Neural progenitor cell (in vitro differentiated cells): ENCODE data around the gene ASPN. TPM values are rescaled to one million over a fixed set of nuclear protein-coding genes. Genes with fewer than 3 reads are reported as not detected.

Experiments used
- DNase-seq: peaks from one replicate; pipeline ENCODE4 v3.0.0-alpha.2; 2016; ENCODE audit warnings: low spot score
- H2AFZ ChIP-seq: fragments of 200-600 bp; sonication (generic); replicated peaks from 2 replicates; pipeline ENCODE4 v1.6.1; 2016; ENCODE audit warnings: antibody characterized with exemption
- H3F3A ChIP-seq: fragments of 200-600 bp; sonication (generic); 2 replicates; pipeline ENCODE4 v1.6.1; 2016; ENCODE audit warnings: antibody characterized with exemption, low read depth
- H3K27ac ChIP-seq: fragments of 200-600 bp; sonication (generic); 2 replicates; pipeline ENCODE4 v1.5.1; 2016; ENCODE audit warnings: mild to moderate bottlenecking
- H3K27me3 ChIP-seq: fragments of 200-600 bp; sonication (generic); 2 replicates; pipeline ENCODE4 v1.6.1; 2016; ENCODE audit warnings: mild to moderate bottlenecking, moderate library complexity
- H3K36me3 ChIP-seq: fragments of 200-600 bp; sonication (generic); 2 replicates; pipeline ENCODE4 v1.5.1; 2016
- H3K4me1 ChIP-seq: fragments of 200-600 bp; sonication (generic); 2 replicates; pipeline ENCODE4 v1.6.1; 2016; ENCODE audit warnings: mixed run types
- H3K4me2 ChIP-seq: fragments of 200-600 bp; sonication (generic); 2 replicates; pipeline ENCODE4 v1.6.1; 2016
- H3K4me3 ChIP-seq: fragments of 200-600 bp; sonication (generic); 2 replicates; pipeline ENCODE4 v1.5.1; 2016
- H3K79me2 ChIP-seq: fragments of 200-600 bp; sonication (generic); 2 replicates; pipeline ENCODE4 v1.6.1; 2016; ENCODE audit warnings: low read depth
- H3K9ac ChIP-seq: fragments of 200-600 bp; sonication (generic); 2 replicates; pipeline ENCODE4 v1.6.1; 2016
- H3K9me3 ChIP-seq: fragments of 200-600 bp; sonication (generic); 2 replicates; pipeline ENCODE4 v1.5.1; 2016; ENCODE audit warnings: low read depth
- H4K20me1 ChIP-seq: fragments of 200-600 bp; sonication (generic); 2 replicates; pipeline ENCODE4 v1.6.1; 2016; ENCODE audit warnings: low read depth
- H3K27ac Mint-ChIP-seq: 3 replicates; pipeline ENCODE4 v1.8.0; 2021; ENCODE audit warnings: mixed read lengths
- H3K27me3 Mint-ChIP-seq: 2 replicates; pipeline ENCODE4 v1.8.0; 2022; ENCODE audit warnings: low read depth, mild to moderate bottlenecking, inconsistent platforms, moderate library complexity, mixed read lengths; ENCODE audit not compliant: insufficient read depth
- H3K36me3 Mint-ChIP-seq: 3 replicates; pipeline ENCODE4 v1.8.0; 2021; ENCODE audit warnings: mixed read lengths
- H3K4me1 Mint-ChIP-seq: 3 replicates; pipeline ENCODE4 v1.8.0; 2021; ENCODE audit warnings: mixed read lengths
- H3K4me3 Mint-ChIP-seq: 3 replicates; pipeline ENCODE4 v1.8.0; 2021; ENCODE audit warnings: mild to moderate bottlenecking, moderate library complexity, mixed read lengths
- H3K9me3 Mint-ChIP-seq: 3 replicates; pipeline ENCODE4 v1.8.0; 2020; ENCODE audit warnings: mixed read lengths
- CTCF ChIP-seq: fragments of 200-600 bp; sonication (generic); IDR thresholded peaks from 2 replicates; pipeline ENCODE4 v1.5.1; 2017; ENCODE audit warnings: antibody characterized with exemption, mild to moderate bottlenecking
- EZH2 ChIP-seq: fragments of 200-600 bp; sonication (generic); IDR thresholded peaks from 2 replicates; pipeline ENCODE4 v1.6.1; 2017; ENCODE audit warnings: antibody characterized with exemption, mild to moderate bottlenecking, moderate library complexity
- EZH2phosphoT487 ChIP-seq: fragments of 200-600 bp; sonication (generic); IDR thresholded peaks from 2 replicates; pipeline ENCODE4 v1.6.1; 2017; ENCODE audit warnings: antibody characterized with exemption
- total RNA-seq: library from RNA; depleted of rRNA; stranded (reverse); fragments of >200 nt; gene quantifications from 2 replicates; pipeline ENCODE4 v1.2.3, GENCODE V29; 2015; ENCODE audit warnings: low replicate concordance

ASPN gene
- total RNA-seq, 1 donor from 2014 or later = not detected

DNA sequence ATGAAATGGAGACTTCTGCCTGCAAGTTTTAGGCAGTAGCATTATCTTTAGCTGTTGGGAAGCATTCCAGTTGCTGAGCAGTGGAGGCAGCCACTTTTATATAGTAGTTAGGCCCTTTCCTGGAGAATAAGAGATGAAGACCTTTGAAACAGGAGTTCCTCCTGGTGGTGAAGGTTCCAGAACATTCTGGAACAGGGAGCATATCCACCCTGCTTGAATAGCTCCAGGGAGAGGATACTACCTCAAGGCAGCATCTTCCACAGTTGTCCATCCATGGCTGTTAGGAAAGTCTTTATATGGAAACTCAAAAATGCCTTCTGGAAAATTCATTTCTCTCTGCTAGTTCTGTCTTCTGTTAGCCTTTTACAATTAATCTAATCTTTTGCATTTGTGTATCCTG, 3.0 kb downstream of the ASPN start:
- Histone ChIP-seq H3K79me2 (no peaks in the 10 kb centered on the region), H3K9ac (no peak overlapping the region), H3F3A (no peaks in the 10 kb centered on the region), H3K27ac (no peak overlapping the region), H4K20me1 (no peaks in the 10 kb centered on the region), H3K36me3 (no peaks in the 10 kb centered on the region), H3K4me1 (no peaks in the 10 kb centered on the region), H2AFZ (no peak overlapping the region), H3K9me3 (peaks cover 3% of the 10 kb centered on the region), H3K27me3 (no peaks in the 10 kb centered on the region), H3K4me2 (no peak overlapping the region), H3K4me3 (no peak overlapping the region)
- Mint-ChIP-seq H3K27ac (no peak overlapping the region), H3K9me3 (no peaks in the 10 kb centered on the region), H3K27me3 (peaks cover 5% of the 10 kb centered on the region), H3K36me3 (no peaks in the 10 kb centered on the region), H3K4me1 (no peaks in the 10 kb centered on the region), H3K4me3 (no peak overlapping the region)
- no peak for TF ChIP-seq EZH2phosphoT487
- TF ChIP-seq CTCF = no peak
- no peak for TF ChIP-seq EZH2
- no peak for DNase-seq

GRCh38 chr9:92478783-92479182, 3.5 kb downstream of the ASPN start:
- Histone ChIP-seq H3K9ac (no peak overlapping the region), H3K27me3 (no peaks in the 10 kb centered on the region), H4K20me1 (no peaks in the 10 kb centered on the region), H3F3A (no peaks in the 10 kb centered on the region), H3K79me2 (no peaks in the 10 kb centered on the region), H3K9me3 (peaks cover 3% of the 10 kb centered on the region), H3K27ac (no peak overlapping the region), H3K4me2 (no peak overlapping the region), H3K36me3 (no peaks in the 10 kb centered on the region), H3K4me1 (no peaks in the 10 kb centered on the region), H2AFZ (no peak overlapping the region), H3K4me3 (no peak overlapping the region)
- Mint-ChIP-seq H3K27me3 (peaks cover 5% of the 10 kb centered on the region), H3K9me3 (no peaks in the 10 kb centered on the region), H3K4me3 (no peak overlapping the region), H3K36me3 (no peaks in the 10 kb centered on the region), H3K27ac (no peak overlapping the region), H3K4me1 (no peaks in the 10 kb centered on the region)
- no peak for TF ChIP-seq EZH2phosphoT487
- TF ChIP-seq CTCF = no peak
- no peak for TF ChIP-seq EZH2
- DNase-seq = no peak

GRCh38 chr9:92476962-92477361, 5.3 kb downstream of the ASPN start:
- Histone ChIP-seq H3K27ac (no peak overlapping the region), H3K79me2 (no peaks in the 10 kb centered on the region), H3K9me3 (peaks cover 3% of the 10 kb centered on the region), H3K9ac (no peak overlapping the region), H3K27me3 (no peaks in the 10 kb centered on the region), H4K20me1 (no peaks in the 10 kb centered on the region), H3K4me2 (no peak overlapping the region), H3F3A (no peaks in the 10 kb centered on the region), H2AFZ (no peak overlapping the region), H3K4me3 (no peak overlapping the region), H3K36me3 (no peaks in the 10 kb centered on the region), H3K4me1 (no peaks in the 10 kb centered on the region)
- no peak for DNase-seq
- TF ChIP-seq EZH2phosphoT487 (no peak), CTCF (no peak), EZH2 (no peak)
- H3K4me3 Mint-ChIP-seq = no peak overlapping the region
- H3K27ac Mint-ChIP-seq = no peak overlapping the region
- no peaks in the 10 kb centered on the region for H3K9me3 Mint-ChIP-seq
- H3K27me3 Mint-ChIP-seq = peaks cover 3% of the 10 kb centered on the region
- no peaks in the 10 kb centered on the region for H3K4me1 Mint-ChIP-seq
- H3K36me3 Mint-ChIP-seq = no peaks in the 10 kb centered on the region
